HG03432 (cell line): ENCODE measurements around the gene HTR3E.

Experiments used
- ATAC-seq: cut with Tn5 transposase; IDR thresholded peaks from one replicate; pipeline ENCODE4 v1.9.1; 2021; ENCODE audit warnings: mild to moderate bottlenecking, moderate library complexity; ENCODE audit not compliant: unreplicated experiment

Gene HTR3E

GRCh38 chr3:184155644-184156521, 59.0 kb downstream of the HTR3E start:
- ATAC-seq, result peak; percentile 29

DNA sequence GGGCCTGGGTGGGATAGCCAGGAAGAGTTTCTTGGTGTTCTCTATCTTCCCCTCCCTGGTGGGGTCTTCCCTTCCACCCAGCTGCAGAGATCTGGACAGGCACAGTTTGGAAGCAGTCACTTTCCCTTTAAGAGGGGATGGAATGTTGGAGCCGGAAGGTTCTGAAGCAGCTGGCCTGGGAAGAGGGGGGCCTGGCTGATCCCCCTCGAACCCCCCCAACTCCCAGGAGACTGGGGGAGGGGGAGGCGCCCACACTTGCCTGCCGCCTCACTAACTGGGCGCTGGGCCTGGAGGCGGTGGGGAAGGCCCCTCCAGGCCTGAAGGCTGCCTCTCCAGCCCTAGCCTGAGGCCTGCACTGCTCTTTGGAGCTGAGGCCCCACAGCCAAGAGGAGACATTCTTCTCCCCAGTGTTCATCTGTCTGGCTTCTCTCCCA, 59.7 kb downstream of the HTR3E start:
- peak; percentile 20 for ATAC-seq
